Esophagus muscularis mucosa (tissue), 4 donors: ENCODE measurements around the gene BCAS3. TPM values are rescaled to one million over a fixed set of nuclear protein-coding genes. Genes with fewer than 3 reads are reported as not detected.

ENCODE experiments used
- DNase-seq: peaks from one replicate; pipeline ENCODE4 v3.0.0-alpha.2; 2017; ENCODE audit errors: extremely low spot score
- H3K27ac ChIP-seq, 4 donors: fragments of 200-600 bp; sonication (generic); replicated peaks in 1 of 4; 1 replicate in 3 of 4; 2 replicates in 1 of 4; pipeline ENCODE4 v1.5.1; 2016 to 2019; ENCODE audit warnings: mild to moderate bottlenecking in 1 of 4
- H3K27me3 ChIP-seq, 4 donors: fragments of 200-600 bp; sonication (generic); one replicate each; pipeline versions ENCODE4 v1.5.1 to v1.6.0; 2016 to 2019
- H3K36me3 ChIP-seq, 4 donors: fragments of 200-600 bp; sonication (generic); one replicate each; pipeline ENCODE4 v1.5.1; 2016 to 2019
- H3K4me1 ChIP-seq, 4 donors: fragments of 200-600 bp; sonication (generic); one replicate each; pipeline ENCODE4 v1.5.1; 2016 to 2019
- H3K4me3 ChIP-seq, 4 donors: fragments of 200-600 bp; sonication (generic); 1 replicate in 2 of 4; 2 replicates in 2 of 4; pipeline ENCODE4 v1.5.1; 2016 to 2019; ENCODE audit warnings: mild to moderate bottlenecking in 4 of 4, moderate library complexity in 1 of 4
- H3K9me3 ChIP-seq, 4 donors: fragments of 200-600 bp; sonication (generic); 1 replicate in 3 of 4; 2 replicates in 1 of 4; pipeline ENCODE4 v1.5.1; 2016 to 2019
- EP300 ChIP-seq: sonication (generic); formaldehyde crosslinking; IDR thresholded peaks from one replicate; pipeline ENCODE4 v1.6.1; 2017; ENCODE audit warnings: antibody characterized with exemption
- POLR2A ChIP-seq: fragments of 450-650 bp; IDR thresholded peaks from one replicate; pipeline ENCODE4 v1.6.1; 2017; ENCODE audit warnings: antibody characterized with exemption, moderate library complexity, mild to moderate bottlenecking, low read depth
- POLR2AphosphoS5 ChIP-seq, 2 donors: sonication (generic); formaldehyde crosslinking; IDR thresholded peaks; one replicate each; pipeline ENCODE4 v1.6.1; 2017; ENCODE audit warnings: antibody characterized with exemption in 2 of 2
- WGBS: methylation state at CpG from one replicate; pipeline ENCODE4 v1.1.5; 2018; 5-methylcytosine and 5-hydroxymethylcytosine counted together
- intact Hi-C: fragments of 100-400 bp; cut with DNase I; formaldehyde crosslinking; loops from one replicate; pipeline ENCODE4 v1.15.1; 2023
- total RNA-seq, 4 donors: library from RNA; depleted of rRNA; stranded (reverse); fragments of >200 nt; gene quantifications; one replicate each; pipeline versions ENCODE4 v1.1.0 to v1.2.1, GENCODE V29; 2016
- TF ChIP-seq, protein P1 (sequence below), 3 experiments: fragments of 200-600 bp in 2 of 3; fragments of 450-650 bp in 1 of 3; sonication (generic) in 2 of 3; IDR thresholded peaks; one replicate each; pipeline ENCODE4 v1.5.1; 2017 to 2019; ENCODE audit warnings: antibody characterized with exemption in 3 of 3, mild to moderate bottlenecking in 2 of 3, moderate library complexity in 1 of 3

BCAS3 gene
- total RNA-seq, 4 donors from 2014 or later: 17.4 to 25.7 (median 19.5) TPM

DNA sequence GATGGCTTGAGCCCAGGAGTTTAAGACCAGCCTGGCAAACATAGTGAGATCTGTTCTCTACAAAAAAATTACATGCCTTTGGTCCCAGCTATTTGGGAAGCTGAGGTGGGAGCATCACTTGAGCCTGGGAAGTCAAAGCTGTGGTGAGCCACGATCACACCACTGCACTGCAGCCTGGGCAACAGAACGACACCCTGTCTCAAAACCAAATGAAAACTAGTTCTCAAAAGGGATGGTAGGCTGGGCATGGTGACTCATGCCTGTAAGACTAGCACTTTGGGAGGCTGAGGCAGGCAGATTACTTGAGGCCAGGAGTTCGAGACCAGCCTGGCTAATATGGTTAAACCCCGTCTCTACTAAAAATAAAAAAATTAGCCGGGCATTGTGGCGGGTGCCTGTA lies 46.5 kb upstream of the BCAS3 start:
- intact Hi-C loops: no loop called here
- Histone ChIP-seq H3K27ac (no peak overlapping the region), H3K27me3 (no peaks in the 10 kb centered on the region)

DNA sequence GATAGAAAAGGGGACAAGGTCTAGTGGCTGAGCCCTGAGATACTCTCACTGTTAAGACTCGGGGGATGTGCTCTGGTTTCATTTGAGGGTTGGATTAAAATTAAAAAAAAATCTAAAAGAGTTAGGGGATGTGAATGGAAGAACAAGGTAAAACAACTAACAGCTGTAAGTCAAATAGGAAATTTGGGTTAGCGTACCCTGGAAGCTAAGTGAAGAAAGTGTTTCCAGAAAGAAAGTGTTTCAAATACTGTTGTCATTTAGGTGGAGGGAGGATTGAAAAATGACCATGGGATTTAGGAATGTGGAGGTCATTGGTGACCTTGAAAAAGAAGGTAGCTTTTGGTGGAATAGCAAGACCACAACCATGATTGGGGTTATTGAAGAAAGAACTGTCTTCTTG lies 40.0 kb upstream of the BCAS3 start:
- no peaks in the 10 kb centered on the region for H3K9me3 ChIP-seq
- H3K27me3 ChIP-seq: no peaks in the 10 kb centered on the region
- peaks cover 11 to 43% (median 35%) of the 10 kb centered on the region in 4 donors for H3K36me3 ChIP-seq
- H3K27ac ChIP-seq: no peak overlapping the region
- no peak for TF ChIP-seq POLR2A
- TF ChIP-seq, protein P1, sequence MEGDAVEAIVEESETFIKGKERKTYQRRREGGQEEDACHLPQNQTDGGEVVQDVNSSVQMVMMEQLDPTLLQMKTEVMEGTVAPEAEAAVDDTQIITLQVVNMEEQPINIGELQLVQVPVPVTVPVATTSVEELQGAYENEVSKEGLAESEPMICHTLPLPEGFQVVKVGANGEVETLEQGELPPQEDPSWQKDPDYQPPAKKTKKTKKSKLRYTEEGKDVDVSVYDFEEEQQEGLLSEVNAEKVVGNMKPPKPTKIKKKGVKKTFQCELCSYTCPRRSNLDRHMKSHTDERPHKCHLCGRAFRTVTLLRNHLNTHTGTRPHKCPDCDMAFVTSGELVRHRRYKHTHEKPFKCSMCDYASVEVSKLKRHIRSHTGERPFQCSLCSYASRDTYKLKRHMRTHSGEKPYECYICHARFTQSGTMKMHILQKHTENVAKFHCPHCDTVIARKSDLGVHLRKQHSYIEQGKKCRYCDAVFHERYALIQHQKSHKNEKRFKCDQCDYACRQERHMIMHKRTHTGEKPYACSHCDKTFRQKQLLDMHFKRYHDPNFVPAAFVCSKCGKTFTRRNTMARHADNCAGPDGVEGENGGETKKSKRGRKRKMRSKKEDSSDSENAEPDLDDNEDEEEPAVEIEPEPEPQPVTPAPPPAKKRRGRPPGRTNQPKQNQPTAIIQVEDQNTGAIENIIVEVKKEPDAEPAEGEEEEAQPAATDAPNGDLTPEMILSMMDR (IDR thresholded peaks at IDR 0.05): no peak
- TF ChIP-seq EP300: no peak
- no peak for TF ChIP-seq POLR2AphosphoS5 (IDR thresholded peaks at IDR 0.05)
- H3K4me1 ChIP-seq: peaks cover 5 to 20% (median 16%) of the 10 kb centered on the region in 4 donors
- no peak overlapping the region for H3K4me3 ChIP-seq
- 92% methylated on average over 2 of the region's 2 CpGs for WGBS
- intact Hi-C loops: loop anchor here (2.0 to 5.0 kb wide), 3 partner anchors 35 to 170 kb away; no protein-coding TSS in a partner anchor
- DNase-seq: no peak

More for the DNA sequence above, 46.5 kb upstream of the BCAS3 start:
- no peak for DNase-seq
- H3K9me3 ChIP-seq: no peaks in the 10 kb centered on the region
- peaks cover 0 to 6% (median 2%) of the 10 kb centered on the region in 4 donors for H3K4me1 ChIP-seq
- no peak overlapping the region for H3K4me3 ChIP-seq
- TF ChIP-seq EP300 (no peak), POLR2AphosphoS5 (IDR thresholded peaks at IDR 0.05) (no peak), POLR2A (no peak)
- TF ChIP-seq, protein P1 (IDR thresholded peaks at IDR 0.05): no peak
- WGBS: 96% methylated on average over 6 of the region's 6 CpGs
- peaks cover 11 to 39% (median 22%) of the 10 kb centered on the region in 4 donors for H3K36me3 ChIP-seq

DNA sequence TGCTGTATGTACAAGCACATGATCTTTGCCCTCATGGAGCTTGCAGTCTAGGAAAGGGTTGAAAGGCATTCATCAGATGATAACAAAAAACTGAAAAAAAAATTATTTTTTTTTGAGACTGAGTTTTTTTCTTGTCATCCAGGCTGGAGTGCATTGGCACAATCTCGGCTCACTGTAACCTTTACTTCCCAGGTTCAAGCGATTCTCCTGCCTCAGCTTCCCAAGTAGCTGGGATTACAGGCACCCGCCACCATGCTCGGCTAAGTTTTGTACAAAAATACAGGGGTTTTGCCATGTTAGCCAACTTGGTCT lies 38.7 kb upstream of the BCAS3 start:
- 78% methylated on average over 4 of the region's 4 CpGs for WGBS
- peaks cover 12 to 20% (median 16%) of the 10 kb centered on the region in 4 donors for H3K4me1 ChIP-seq
- no peak overlapping the region for H3K4me3 ChIP-seq
- peaks cover 11 to 42% (median 31%) of the 10 kb centered on the region in 4 donors for H3K36me3 ChIP-seq
- no peaks in the 10 kb centered on the region for H3K9me3 ChIP-seq
- TF ChIP-seq POLR2A: no peak
- TF ChIP-seq, protein P1 (IDR thresholded peaks at IDR 0.05): no peak
- TF ChIP-seq EP300: no peak
- no peak for TF ChIP-seq POLR2AphosphoS5 (IDR thresholded peaks at IDR 0.05)
- no peak for DNase-seq
- H3K27ac ChIP-seq: no peak overlapping the region
- intact Hi-C loops: loop anchor here (2.0 to 5.0 kb wide), 3 partner anchors 36 to 172 kb away; no protein-coding TSS in a partner anchor
- H3K27me3 ChIP-seq: no peaks in the 10 kb centered on the region

DNA sequence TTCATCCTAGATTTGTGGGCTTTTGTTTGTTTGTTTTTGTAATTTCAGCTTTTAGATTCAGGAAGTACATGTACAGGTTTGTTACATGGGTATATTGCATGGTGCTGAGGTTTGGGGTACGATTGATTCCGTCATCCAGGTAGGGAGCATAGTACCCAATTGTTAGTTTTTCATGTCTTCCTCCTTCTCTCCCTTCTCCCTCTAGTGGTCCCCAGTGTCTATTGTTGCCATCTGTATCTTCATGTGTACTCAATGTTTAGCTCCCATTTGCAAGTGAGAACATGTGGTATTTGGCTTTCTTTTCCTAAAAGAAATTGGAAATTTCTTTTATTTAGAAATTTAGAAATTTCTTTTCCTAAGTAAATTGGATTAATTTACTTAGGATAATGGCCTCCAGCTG lies 37.1 kb upstream of the BCAS3 start:
- H3K4me3 ChIP-seq: no peak overlapping the region
- no peak for DNase-seq
- TF ChIP-seq, protein P1 (IDR thresholded peaks at IDR 0.05): peak in 1 of 3 experiments; percentile 23
- TF ChIP-seq EP300 (no peak), POLR2AphosphoS5 (IDR thresholded peaks at IDR 0.05) (no peak), POLR2A (no peak)
- H3K27me3 ChIP-seq: no peaks in the 10 kb centered on the region
- intact Hi-C loops: no loop called here
- WGBS: 80% methylated on average over 2 of the region's 2 CpGs
- peaks cover 12 to 20% (median 16%) of the 10 kb centered on the region in 4 donors for H3K4me1 ChIP-seq
- peaks cover 4 to 30% (median 17%) of the 10 kb centered on the region in 4 donors for H3K36me3 ChIP-seq
- H3K9me3 ChIP-seq: no peaks in the 10 kb centered on the region
- no peak overlapping the region for H3K27ac ChIP-seq

DNA sequence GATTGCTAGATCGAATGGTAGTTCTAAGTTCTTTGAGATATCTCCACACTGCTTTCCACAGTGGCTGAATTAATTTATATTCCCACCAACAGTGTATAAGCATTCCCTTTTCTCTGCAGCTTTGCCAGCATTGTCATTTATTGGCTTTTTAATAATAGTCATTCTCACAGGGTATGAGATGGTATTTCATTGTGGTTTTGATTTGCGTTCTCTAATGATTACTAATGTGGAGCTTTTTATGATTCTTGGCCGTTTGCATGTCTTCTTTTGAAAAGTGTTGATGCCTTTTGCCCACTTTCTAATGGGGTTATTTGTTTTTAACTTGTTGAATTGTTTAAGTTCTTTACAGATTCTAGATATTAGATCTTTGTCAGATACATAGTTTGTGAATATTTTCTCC lies 36.5 kb upstream of the BCAS3 start:
- TF ChIP-seq POLR2A: no peak
- TF ChIP-seq, protein P1 (IDR thresholded peaks at IDR 0.05): no peak
- no peak for TF ChIP-seq POLR2AphosphoS5 (IDR thresholded peaks at IDR 0.05)
- TF ChIP-seq EP300: no peak
- Histone ChIP-seq H3K27me3 (no peaks in the 10 kb centered on the region), H3K4me3 (no peak overlapping the region), H3K9me3 (no peaks in the 10 kb centered on the region), H3K4me1 (peaks cover 18 to 25% (median 22%) of the 10 kb centered on the region in 4 donors), H3K27ac (peak overlapping the region in 1 of 4 donors; percentile 12), H3K36me3 (peaks cover 0 to 29% (median 12%) of the 10 kb centered on the region in 4 donors)
- 85% methylated on average over 3 of the region's 3 CpGs for WGBS
- DNase-seq: no peak
- intact Hi-C loops: no loop called here
